ENCODE measurements around the gene HSPA8.

HSPA8 gene

DNA sequence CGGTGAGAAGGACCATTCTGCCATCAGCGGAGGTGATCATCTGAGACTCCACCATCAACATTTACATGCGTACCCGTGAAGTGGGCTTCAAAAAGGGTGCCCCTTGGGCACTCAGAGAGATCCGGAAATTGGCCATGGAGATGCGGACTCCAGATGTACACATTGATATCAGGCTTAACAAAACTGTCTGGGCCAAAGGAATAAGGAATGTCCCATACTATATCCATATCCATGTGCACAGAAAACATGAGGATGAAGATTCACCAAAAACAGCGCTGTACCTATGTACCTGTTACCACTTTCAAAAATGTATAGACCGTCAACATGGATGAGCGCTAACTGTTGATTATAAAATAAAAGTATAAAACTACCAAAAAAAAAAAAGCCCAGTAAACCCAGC, 10.8 kb downstream of the HSPA8 start:
- TF ChIP-seq POLR2AphosphoS5 (IDR thresholded peaks at IDR 0.05; ENCODE audit: low read depth) (no peak), GABPA (IDR thresholded peaks at IDR 0.05; ENCODE audit: low read depth) (no peak), SPI1 (IDR thresholded peaks at IDR 0.05; ENCODE audit: borderline replicate concordance, low read depth) (no peak)
- TF ChIP-seq, protein P1, sequence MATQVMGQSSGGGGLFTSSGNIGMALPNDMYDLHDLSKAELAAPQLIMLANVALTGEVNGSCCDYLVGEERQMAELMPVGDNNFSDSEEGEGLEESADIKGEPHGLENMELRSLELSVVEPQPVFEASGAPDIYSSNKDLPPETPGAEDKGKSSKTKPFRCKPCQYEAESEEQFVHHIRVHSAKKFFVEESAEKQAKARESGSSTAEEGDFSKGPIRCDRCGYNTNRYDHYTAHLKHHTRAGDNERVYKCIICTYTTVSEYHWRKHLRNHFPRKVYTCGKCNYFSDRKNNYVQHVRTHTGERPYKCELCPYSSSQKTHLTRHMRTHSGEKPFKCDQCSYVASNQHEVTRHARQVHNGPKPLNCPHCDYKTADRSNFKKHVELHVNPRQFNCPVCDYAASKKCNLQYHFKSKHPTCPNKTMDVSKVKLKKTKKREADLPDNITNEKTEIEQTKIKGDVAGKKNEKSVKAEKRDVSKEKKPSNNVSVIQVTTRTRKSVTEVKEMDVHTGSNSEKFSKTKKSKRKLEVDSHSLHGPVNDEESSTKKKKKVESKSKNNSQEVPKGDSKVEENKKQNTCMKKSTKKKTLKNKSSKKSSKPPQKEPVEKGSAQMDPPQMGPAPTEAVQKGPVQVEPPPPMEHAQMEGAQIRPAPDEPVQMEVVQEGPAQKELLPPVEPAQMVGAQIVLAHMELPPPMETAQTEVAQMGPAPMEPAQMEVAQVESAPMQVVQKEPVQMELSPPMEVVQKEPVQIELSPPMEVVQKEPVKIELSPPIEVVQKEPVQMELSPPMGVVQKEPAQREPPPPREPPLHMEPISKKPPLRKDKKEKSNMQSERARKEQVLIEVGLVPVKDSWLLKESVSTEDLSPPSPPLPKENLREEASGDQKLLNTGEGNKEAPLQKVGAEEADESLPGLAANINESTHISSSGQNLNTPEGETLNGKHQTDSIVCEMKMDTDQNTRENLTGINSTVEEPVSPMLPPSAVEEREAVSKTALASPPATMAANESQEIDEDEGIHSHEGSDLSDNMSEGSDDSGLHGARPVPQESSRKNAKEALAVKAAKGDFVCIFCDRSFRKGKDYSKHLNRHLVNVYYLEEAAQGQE (IDR thresholded peaks at IDR 0.05; ENCODE audit: insufficient replicate concordance, low read depth) = no peak
- TF ChIP-seq, protein P2, sequence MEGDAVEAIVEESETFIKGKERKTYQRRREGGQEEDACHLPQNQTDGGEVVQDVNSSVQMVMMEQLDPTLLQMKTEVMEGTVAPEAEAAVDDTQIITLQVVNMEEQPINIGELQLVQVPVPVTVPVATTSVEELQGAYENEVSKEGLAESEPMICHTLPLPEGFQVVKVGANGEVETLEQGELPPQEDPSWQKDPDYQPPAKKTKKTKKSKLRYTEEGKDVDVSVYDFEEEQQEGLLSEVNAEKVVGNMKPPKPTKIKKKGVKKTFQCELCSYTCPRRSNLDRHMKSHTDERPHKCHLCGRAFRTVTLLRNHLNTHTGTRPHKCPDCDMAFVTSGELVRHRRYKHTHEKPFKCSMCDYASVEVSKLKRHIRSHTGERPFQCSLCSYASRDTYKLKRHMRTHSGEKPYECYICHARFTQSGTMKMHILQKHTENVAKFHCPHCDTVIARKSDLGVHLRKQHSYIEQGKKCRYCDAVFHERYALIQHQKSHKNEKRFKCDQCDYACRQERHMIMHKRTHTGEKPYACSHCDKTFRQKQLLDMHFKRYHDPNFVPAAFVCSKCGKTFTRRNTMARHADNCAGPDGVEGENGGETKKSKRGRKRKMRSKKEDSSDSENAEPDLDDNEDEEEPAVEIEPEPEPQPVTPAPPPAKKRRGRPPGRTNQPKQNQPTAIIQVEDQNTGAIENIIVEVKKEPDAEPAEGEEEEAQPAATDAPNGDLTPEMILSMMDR (IDR thresholded peaks at IDR 0.05; ENCODE audit: insufficient read depth, low read length) = no peak
- no peak overlapping the region for H3K4me3 ChIP-seq (replicated peaks; ENCODE audit: insufficient read depth, low read length)
- no peak overlapping the region for H3K27ac ChIP-seq (replicated peaks)
- no peaks in the 10 kb centered on the region for H3K27me3 ChIP-seq (ENCODE audit: insufficient read depth, poor library complexity, severe bottlenecking)
- no peak for DNase-seq (ENCODE audit: low read depth in 1 of 2, low spot score in 1 of 2)

DNA sequence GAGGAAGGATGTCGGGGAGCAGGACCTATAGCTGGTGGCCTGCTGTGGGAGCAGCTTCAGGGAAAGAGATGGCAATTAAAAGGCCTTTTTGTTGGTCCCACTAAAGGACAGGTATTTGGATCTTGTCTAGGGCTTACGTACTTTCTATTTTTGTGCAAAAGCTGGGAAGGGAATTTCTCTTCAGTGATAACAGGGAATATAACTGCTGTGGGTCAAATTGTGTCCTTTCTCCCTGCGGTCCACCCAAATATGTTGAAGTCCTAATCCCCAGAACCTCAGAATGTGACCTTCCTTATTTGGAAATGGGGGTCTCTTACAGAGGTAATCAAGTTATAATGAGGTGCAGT, 14.0 kb downstream of the HSPA8 start:
- Histone ChIP-seq H3K4me3 (replicated peaks; ENCODE audit: insufficient read depth, low read length) (no peak overlapping the region), H3K27ac (replicated peaks) (no peak overlapping the region), H3K27me3 (ENCODE audit: insufficient read depth, poor library complexity, severe bottlenecking) (no peaks in the 10 kb centered on the region)
- no peak for DNase-seq (ENCODE audit: low read depth in 1 of 2, low spot score in 1 of 2)
- TF ChIP-seq SPI1 (IDR thresholded peaks at IDR 0.05; ENCODE audit: borderline replicate concordance, low read depth) (no peak), GABPA (IDR thresholded peaks at IDR 0.05; ENCODE audit: low read depth) (no peak), POLR2AphosphoS5 (IDR thresholded peaks at IDR 0.05; ENCODE audit: low read depth) (no peak)
- TF ChIP-seq, protein P1 (IDR thresholded peaks at IDR 0.05; ENCODE audit: insufficient replicate concordance, low read depth) = no peak
- TF ChIP-seq, protein P2 (IDR thresholded peaks at IDR 0.05; ENCODE audit: insufficient read depth, low read length) = no peak

DNA sequence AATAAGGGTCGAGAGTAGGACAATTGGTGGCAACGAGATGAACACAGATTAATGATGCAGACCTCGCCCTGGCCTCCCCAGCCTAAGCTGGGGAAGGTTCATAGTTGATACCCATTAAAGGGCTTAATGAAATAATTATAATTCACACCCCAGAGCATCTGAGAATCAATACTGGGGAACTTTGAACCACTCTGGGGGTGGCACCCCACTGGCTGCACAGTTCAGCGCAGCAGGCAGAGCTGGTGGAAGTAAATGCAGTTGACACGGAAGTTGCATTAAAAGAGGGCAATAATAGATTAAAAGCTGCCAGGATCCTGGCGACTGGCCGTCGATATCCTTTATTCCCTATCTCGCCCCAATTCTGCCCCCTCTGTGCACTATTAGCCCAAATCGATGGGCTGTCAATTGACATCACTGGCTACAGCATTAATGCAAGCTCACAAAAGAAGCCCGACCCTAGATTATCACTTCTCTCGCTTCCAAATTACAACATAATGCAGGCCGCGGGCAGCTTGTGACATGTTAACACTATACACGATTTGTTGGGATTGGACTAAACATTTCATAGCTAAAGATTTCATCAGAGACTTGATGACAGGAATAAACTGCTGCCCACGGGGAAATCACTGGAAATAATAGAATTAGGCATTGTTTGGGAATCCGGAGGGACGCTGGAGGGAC, 14.5 kb downstream of the HSPA8 start:
- DNase-seq (ENCODE audit: low read depth in 1 of 2, low spot score in 1 of 2) = no peak
- no peak overlapping the region for H3K4me3 ChIP-seq (replicated peaks; ENCODE audit: insufficient read depth, low read length)
- H3K27me3 ChIP-seq (ENCODE audit: insufficient read depth, poor library complexity, severe bottlenecking) = no peaks in the 10 kb centered on the region
- no peak overlapping the region for H3K27ac ChIP-seq (replicated peaks)
- TF ChIP-seq GABPA (IDR thresholded peaks at IDR 0.05; ENCODE audit: low read depth) = no peak
- TF ChIP-seq, protein P2 (IDR thresholded peaks at IDR 0.05; ENCODE audit: insufficient read depth, low read length) = no peak
- TF ChIP-seq, protein P1 (IDR thresholded peaks at IDR 0.05; ENCODE audit: insufficient replicate concordance, low read depth) = no peak
- TF ChIP-seq POLR2AphosphoS5 (IDR thresholded peaks at IDR 0.05; ENCODE audit: low read depth) = no peak
- no peak for TF ChIP-seq SPI1 (IDR thresholded peaks at IDR 0.05; ENCODE audit: borderline replicate concordance, low read depth)
